HG03280 (cell line): ENCODE results near the gene SLC25A31.

Experiments used
- ATAC-seq: cut with Tn5 transposase; IDR thresholded peaks from one replicate; pipeline ENCODE4 v1.9.1; 2021; ENCODE audit warnings: mild to moderate bottlenecking, moderate library complexity; ENCODE audit not compliant: unreplicated experiment

SLC25A31 gene

GRCh38 chr4:127776620-127777019, 46.4 kb downstream of the SLC25A31 start:
- no peak for ATAC-seq

- no peak for ATAC-seq
Measured at GRCh38 chr4:127777487-127777886, 47.3 kb downstream of the SLC25A31 start.

- ATAC-seq: no peak
Measured at GRCh38 chr4:127778102-127778501, 47.9 kb downstream of the SLC25A31 start.

GRCh38 chr4:127780598-127780997, 50.4 kb downstream of the SLC25A31 start:
- no peak for ATAC-seq

- peak; percentile 39 for ATAC-seq
Measured at GRCh38 chr4:127781300-127782024, 51.3 kb downstream of the SLC25A31 start.

- ATAC-seq: peak; percentile 74
Measured at GRCh38 chr4:127782025-127782274, 51.8 kb downstream of the SLC25A31 start.

- peak; percentile 41 for ATAC-seq
Measured at GRCh38 chr4:127782275-127783025, 52.2 kb downstream of the SLC25A31 start, which contains the start of gene HSPA4L. TSS of gene HSPA4L (plus strand) at chr4:127782322. CDS start at chr4:127782551, 229 bp downstream.

- ATAC-seq: peak; percentile 4
Measured at GRCh38 chr4:127783026-127783769, 53.0 kb downstream of the SLC25A31 start.

- no peak for ATAC-seq
Measured at GRCh38 chr4:127783955-127784770, 54.0 kb downstream of the SLC25A31 start.

- peak; percentile 65 for ATAC-seq
Measured at GRCh38 chr4:127788517-127788916, 58.3 kb downstream of the SLC25A31 start.

- ATAC-seq: no peak
Measured at GRCh38 chr4:127791391-127791790, 61.2 kb downstream of the SLC25A31 start.

- no peak for ATAC-seq
Measured at GRCh38 chr4:127793528-127793927, 63.3 kb downstream of the SLC25A31 start.

GRCh38 chr4:127799711-127800110, 69.5 kb downstream of the SLC25A31 start:
- ATAC-seq: no peak

GRCh38 chr4:127809173-127809800, 79.1 kb downstream of the SLC25A31 start:
- no peak for ATAC-seq

- no peak for ATAC-seq
Measured at GRCh38 chr4:127810551-127810950, 80.4 kb downstream of the SLC25A31 start.

- ATAC-seq: no peak
Measured at GRCh38 chr4:127822430-127822829, 92.2 kb downstream of the SLC25A31 start.
